ENCODE data around the gene HACL1.
A peak's percentile ranks its signal among the peaks of the same experiment; 100 is the strongest.

Gene HACL1

DNA sequence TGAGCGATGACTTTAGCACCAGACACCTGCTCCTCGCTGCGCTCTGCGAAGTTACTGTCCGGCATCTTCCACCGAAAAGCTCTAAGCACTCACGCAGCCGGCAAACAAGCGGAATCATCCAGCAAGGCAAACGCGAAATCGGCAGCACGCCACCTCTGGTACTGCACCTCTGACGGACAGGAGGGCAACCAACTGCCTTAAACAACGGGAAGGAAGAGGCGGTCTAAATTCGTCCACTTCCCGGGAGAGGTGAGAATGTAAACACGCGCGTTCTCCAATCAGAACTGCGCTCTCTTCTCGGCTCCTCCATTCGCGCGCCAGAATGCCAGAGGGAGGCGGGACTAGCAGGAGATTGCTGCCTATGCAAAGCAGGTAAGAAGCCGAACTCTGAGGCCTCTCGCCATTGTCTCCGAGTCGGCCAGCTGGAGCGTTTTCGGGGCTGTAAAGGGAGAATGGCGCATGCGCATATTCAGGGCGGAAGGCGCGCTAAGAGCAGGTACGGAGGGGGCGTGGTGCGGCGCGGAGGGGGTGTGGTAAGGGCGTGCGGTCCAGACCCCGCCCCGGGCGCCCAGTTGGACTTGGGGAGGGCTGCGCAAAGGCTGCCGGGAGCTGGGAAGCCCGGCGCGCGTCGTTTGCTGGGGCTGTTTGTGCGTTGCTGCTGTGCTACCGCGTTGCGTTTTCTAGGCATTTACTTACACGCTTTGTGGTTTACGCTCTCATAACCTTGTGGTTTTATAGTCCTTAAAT lies at the start of gene HACL1, which contains the start of gene BTD:
Gene HACL1, minus strand, starts transcription at position 171 of the 747 bp plus-strand sequence. Its CDS starts 106 bp downstream, at position 65.
Gene BTD, plus strand, starts transcription at position 347 of the 747 bp plus-strand sequence. CDS start 33,695 bp downstream, outside the sequence.
- DNase-seq: peak; percentile 98

- no peak for DNase-seq
These were observed 48.5 kb upstream of the HACL1 start for GRCh38 chr3:15649858-15650257.

- no peak for DNase-seq
These were observed 48.0 kb upstream of the HACL1 start for GRCh38 chr3:15649341-15649740.

- DNase-seq: no peak
These were observed 46.3 kb upstream of the HACL1 start for GRCh38 chr3:15647611-15648167.

DNA sequence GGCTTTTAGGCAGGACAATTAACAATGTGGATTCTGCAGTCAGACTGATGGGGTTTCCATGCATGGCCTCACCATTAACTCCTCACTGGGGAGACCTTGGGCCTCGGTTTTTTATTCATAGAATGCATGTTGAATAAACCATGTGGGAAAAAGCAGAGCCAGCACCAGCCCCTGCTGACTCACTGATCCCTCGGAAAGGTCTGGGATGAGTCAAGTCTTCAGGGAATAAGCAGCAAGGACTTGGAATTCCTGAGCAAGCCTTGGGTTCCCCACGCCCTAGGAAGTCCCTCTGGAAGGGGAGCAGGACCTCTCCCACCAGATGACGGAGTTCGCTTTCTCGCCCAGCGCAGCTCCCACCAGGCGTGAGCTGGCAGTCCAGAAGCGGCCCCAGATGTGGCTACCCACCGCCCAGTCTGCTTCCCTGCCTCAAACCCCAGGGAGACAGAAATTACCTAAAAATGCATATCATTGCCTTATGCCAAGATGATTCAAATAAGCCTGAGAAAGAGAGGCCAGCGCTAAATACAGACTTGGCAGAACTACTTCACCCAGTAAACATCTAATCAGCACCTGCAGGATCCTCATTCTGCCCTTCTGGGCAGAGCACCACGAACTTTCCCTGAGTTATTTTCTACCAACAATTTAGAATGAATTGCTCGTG lies 45.6 kb upstream of the HACL1 start:
- no peak for DNase-seq

DNA sequence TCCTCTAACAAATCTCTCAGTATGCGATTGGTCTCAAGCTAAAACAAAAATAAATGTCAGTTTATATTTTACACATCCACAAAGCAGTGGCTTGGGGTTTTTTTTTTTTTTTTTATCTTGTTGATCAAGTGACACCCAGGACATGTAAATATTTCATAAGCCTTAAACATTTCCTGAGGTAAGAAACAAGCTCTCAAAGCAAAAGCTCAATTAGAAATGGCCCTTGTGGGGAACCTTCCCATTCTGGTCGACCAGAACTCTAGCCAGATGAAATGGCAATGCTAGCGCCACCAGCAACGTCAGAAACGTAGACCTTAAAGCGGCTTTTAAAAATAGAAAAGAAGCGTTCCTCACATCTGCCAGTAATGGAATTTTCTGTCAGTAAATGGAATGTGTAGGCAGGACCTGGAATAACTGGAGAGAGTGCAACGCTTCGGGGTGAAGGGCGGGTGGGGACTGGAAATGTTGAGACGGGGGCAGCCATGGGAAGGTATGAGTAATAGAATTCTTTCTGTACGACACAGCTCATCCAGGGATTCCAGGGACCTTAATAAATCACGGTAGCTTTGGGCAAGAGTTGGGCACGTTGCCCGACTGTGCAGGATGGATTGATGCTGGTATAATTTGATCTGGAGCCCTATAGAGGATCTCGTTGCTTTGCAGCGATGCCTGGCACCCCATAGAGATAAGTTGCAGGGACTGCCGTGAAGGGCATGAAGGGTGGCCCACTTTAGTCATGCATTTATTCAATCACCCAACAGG lies 44.6 kb upstream of the HACL1 start:
- no peak for DNase-seq

DNA sequence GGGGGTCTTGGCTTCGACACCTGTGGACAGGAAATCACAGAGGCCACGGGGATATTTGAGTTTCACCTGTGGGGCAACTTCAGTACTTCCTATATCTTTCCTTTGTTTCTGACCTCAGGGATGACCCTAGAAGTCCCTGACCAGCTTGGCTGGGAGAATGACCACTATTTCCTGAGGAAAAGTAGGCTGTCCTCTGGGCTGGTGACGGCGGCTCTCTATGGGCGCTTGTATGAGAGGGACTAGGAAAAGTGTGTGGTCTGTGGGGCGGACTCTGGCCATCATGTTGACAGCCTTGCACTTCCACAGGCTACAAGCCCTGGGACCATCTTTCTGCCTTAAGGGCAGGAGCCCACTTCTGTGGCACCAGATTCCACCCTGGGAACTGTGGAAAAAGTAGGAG lies 43.9 kb upstream of the HACL1 start:
- DNase-seq: no peak

DNA sequence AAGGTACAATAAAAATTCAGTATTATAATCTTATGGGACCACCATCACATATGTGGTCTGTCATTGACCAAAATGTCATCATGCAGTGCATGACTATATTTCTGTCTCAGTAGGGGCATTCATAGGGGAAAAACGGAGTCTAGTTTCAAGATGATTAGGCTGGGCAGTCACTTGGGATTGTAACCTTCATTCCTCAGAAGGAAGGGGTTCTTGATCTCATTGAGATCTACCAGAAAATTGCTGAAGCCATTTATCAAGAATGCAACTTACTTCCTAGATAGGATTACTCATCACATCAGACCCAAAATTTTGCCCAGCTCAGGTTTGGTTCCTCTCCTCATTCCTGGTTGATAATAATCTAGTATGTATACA lies 37.5 kb upstream of the HACL1 start:
- no peak for DNase-seq

- DNase-seq: no peak
These were observed 37.0 kb upstream of the HACL1 start for GRCh38 chr3:15638193-15638890.

DNA sequence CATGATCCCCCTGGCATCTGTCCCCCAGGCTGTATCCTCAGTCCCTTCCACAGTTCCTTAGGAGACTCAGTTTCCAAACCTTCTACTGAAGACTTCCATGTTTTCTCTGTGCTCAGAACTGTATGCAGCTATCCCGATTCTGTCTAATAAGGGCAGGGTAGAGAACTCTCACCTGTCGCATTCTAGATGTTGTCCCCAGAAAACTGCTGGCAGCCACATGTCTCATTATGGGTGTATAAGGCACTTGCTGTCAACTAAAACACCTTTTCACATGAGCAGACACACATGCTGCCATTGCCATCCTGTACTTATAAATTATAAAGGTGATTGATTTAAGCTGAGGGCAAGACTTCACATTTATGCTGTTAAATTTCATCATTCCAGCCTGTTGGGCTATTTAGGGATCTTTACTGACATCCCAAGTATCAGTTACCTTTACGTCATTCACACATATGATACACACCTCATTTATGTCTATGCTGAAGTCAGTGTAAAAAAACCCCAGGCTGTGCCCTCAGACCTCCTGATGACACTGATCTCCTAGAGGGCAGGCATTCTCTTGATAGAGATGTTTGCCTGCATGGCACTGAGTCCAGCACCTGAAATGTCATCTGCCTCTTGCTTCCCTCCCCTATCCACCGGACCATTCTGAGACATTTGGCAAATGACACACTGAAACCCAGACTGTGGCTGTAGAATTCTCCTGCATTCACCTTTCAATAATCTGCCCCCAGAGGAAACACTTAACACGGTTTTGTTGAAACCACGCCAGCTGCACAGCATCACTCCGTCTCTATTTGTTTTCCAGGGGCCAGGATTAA lies 36.0 kb upstream of the HACL1 start:
- DNase-seq: no peak

DNA sequence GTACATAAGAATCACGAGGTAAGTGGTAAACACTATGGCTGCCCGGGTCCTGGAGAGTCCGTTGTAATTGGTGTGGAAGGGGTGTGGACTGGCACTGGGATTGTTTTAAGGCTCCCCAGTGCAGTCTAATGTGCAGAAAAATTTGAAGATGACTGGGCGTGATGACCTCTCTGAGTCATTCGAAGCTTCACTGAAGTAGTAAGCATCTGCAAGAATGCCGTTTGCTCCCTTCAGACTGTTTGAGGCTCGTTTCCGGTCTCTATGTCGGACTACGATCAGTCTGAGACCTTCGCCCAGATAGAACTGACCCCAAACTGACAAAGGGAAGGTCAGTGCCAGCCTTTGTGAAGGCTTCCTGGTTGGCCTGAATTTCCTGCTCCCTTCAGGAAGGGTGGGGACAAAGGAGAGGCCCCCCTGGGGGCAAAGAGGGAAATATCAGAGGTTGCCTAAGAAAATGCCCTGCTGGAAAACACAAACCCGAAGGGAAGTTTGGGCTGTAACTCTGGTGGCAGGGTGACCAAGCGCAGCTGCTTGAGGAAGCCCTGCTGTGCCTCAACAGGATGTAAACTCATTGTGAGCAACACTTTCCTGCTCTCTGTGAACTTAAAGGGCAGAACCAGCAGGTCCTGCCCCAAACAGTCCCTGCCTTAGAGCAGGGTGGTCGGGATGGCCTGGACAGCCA lies 34.8 kb upstream of the HACL1 start:
- DNase-seq: no peak

DNA sequence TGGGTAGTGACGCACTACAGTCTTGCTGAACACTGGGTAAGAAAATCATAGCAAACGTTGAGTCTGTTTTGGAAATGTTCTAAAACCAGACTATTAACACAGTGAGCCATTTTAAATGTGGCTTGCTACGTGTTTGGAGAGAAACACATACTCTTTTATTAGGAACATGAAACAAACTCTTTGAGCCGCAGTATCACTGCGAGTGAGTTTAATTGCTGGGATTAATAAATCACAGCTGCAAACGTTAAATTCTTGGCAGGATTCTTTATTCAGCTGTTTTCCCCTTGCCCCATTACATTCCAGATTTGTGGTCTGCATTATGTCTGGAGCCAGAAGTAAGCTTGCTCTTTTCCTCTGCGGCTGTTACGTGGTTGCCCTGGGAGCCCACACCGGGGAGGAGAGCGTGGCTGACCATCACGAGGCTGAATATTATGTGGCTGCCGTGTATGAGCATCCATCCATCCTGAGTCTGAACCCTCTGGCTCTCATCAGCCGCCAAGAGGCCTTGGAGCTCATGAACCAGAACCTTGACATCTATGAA lies 33.8 kb upstream of the HACL1 start:
- no peak for DNase-seq

GRCh38 chr3:15634671-15635070 lies 33.3 kb upstream of the HACL1 start:
- no peak for DNase-seq

DNA sequence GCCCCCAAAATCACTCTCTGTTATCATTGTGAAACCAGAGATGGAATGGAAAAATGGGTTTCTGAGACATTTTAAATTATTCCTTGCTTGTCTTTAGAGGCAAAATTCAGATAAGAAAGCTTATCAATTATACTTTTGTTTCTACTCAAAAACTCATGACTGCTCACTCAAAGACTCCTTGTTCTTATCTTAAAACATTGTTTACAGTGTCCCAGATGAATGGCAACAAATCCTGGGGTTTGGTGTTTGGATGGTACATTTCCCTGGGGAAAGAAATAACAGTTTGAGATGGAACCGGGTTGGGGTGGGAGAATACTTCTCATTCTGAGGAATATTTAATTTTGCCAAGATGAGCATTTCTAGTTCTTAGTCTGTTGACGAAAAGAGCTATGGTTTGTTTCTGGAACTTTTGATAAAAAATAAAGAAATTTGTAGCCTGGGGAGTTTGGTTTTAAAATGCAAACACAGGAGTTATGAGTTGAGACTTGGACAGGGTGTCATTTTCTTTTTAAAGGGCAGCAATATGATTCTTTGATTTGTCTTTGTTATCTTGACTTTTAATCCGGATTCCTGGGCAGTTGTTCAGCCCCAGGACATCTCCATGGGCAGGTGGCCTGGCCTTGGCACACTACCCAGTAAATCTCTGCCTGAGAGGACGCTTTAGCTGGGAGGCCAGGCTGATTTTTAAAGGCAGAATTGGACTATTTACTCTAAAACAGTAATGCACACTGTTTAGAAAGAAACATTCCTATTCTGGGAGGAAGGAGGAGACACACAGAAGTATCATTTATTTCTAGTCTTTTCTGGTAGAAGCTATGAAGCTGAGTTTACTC lies 32.6 kb upstream of the HACL1 start:
- no peak for DNase-seq

DNA sequence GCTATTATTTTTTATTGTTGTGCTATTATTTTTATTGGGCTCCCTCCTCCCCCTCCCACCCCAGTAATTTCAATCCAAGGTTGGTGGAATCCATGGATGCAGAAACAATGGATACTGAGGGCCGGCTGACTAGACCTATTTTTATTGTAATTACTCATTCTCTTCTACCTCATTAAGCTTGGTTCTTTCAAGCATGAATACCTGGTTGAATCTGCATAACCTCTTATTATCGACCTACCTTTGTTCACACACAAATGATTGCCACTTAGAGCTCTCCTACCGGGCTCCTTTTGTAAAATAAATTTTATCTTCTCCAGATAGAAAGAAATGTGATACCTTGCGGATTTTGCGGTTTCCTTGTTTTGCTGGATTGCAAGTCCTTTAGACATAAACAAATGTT lies 31.8 kb upstream of the HACL1 start:
- no peak for DNase-seq

DNA sequence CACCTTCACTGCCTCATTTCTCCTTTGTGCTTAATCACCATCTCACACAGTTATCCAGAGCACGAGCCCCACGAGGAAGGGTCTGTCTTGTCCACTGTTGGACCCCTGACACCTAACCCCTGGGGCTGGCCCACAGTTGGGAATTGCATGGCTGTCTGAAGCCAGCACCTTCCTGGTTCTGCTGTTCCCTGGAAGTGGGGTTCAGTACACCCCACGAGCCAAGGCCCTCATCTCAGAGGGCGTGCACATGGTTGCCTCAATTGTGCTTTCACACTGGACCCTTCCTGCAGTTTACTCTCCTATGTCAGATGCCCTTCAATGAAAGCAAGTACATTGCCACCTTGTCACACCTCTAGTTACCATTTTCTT lies 30.8 kb upstream of the HACL1 start:
- DNase-seq: no peak

- no peak for DNase-seq
These were observed 30.2 kb upstream of the HACL1 start for GRCh38 chr3:15631426-15632211.

DNA sequence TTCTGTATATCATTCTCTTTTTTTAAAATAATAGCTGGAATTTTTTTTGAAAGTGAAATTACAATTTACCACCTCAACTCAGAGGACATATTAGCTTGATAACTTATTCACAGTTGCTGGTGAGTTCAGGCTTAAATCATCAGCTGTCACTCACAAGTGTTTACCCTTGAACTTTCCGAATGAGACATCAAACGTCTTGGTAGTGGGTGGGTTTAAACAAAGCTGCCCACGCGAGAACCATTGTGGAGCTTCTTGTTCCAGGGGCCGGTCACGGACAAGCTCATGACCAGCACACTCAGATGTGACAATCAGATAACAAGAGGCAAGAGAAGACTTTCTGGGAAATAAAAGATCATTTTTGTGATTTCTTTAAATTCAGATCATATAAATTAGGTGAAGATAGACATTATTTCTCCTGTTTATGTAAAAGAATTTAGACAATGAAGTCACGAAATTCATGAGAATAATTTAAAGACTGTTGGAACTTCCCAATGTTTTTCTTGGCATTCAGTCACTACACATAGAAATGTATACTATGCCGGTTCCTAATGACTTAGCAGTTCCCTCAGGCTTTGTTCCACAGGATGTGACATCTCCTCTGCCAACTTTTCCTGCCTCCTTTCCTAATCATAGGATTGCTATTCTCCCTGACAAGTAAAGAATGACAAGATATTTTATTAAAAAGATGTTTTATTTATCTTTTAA lies 29.4 kb upstream of the HACL1 start:
- no peak for DNase-seq
